ENCODE measurements around the gene YY1AP1. TPM values are rescaled to one million over a fixed set of nuclear protein-coding genes. Genes with fewer than 3 reads are reported as not detected.

YY1AP1 gene
- total RNA-seq, 1 donor from 2014 or later, result 50.8 TPM

DNA sequence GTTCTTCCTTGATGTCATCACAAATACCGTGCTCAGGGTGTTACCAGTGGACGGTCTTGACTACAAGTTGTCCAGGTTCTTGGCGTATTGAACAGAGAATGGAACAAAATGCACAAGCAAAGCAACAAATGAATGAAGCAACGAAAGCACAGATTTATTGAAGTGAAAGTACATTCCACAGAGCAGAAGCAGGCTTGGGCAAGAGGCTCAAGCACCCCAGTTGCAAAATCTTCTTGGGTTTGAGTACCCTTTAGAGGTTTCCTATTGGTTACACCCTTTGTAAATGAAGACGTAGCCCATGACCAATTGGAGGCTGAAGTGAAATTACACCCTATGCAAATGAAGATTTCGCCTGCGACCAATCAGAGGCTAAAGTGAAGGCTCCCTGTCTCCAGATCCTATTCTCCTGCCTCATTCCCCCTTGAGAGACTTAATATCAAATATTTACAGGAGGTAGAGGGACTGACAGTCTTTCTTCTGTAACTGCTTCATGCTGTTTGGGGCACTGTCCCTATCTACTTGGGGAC, 38.3 kb downstream of the YY1AP1 start:
- H3K27me3 Mint-ChIP-seq, result no peaks in the 10 kb centered on the region
- no peaks in the 10 kb centered on the region for H3K9me3 Mint-ChIP-seq
- no peaks in the 10 kb centered on the region for H3K36me3 Mint-ChIP-seq
- no peak overlapping the region for H3K4me3 Mint-ChIP-seq
- TF ChIP-seq, protein P1, sequence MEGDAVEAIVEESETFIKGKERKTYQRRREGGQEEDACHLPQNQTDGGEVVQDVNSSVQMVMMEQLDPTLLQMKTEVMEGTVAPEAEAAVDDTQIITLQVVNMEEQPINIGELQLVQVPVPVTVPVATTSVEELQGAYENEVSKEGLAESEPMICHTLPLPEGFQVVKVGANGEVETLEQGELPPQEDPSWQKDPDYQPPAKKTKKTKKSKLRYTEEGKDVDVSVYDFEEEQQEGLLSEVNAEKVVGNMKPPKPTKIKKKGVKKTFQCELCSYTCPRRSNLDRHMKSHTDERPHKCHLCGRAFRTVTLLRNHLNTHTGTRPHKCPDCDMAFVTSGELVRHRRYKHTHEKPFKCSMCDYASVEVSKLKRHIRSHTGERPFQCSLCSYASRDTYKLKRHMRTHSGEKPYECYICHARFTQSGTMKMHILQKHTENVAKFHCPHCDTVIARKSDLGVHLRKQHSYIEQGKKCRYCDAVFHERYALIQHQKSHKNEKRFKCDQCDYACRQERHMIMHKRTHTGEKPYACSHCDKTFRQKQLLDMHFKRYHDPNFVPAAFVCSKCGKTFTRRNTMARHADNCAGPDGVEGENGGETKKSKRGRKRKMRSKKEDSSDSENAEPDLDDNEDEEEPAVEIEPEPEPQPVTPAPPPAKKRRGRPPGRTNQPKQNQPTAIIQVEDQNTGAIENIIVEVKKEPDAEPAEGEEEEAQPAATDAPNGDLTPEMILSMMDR (conservative IDR thresholded peaks at IDR 0.05), result no peak
- H3K4me1 Mint-ChIP-seq (ENCODE audit: unreplicated experiment), result peaks cover 4% of the 10 kb centered on the region
- DNase-seq (ENCODE audit: extremely low spot score, unreplicated experiment), result no peak
- H3K27ac Mint-ChIP-seq, result no peak overlapping the region

DNA sequence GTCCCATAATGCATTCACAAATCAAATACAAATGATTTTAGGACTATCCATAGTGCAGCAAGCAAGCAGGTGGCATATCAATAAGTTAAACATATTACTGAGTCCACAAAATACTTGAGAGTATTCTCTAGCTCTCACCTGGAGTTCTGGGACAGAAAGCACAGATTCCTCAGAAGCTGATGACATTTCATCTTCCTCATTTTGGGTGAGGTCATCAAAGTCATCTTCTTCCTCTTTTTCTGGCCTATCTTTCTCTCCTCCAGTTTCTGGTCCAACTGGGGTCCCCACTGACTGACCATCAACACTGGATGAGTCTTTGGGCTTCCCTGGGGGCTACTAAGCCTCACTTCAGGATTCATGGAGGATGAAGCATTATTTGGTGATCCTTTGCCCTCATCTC, 38.9 kb downstream of the YY1AP1 start:
- no peak for DNase-seq (ENCODE audit: extremely low spot score, unreplicated experiment)
- TF ChIP-seq, protein P1 (conservative IDR thresholded peaks at IDR 0.05), result no peak
- peaks cover 4% of the 10 kb centered on the region for H3K4me1 Mint-ChIP-seq (ENCODE audit: unreplicated experiment)
- no peak overlapping the region for H3K4me3 Mint-ChIP-seq
- H3K9me3 Mint-ChIP-seq, result no peaks in the 10 kb centered on the region
- H3K27ac Mint-ChIP-seq, result no peak overlapping the region
- no peaks in the 10 kb centered on the region for H3K27me3 Mint-ChIP-seq
- H3K36me3 Mint-ChIP-seq, result no peaks in the 10 kb centered on the region

DNA sequence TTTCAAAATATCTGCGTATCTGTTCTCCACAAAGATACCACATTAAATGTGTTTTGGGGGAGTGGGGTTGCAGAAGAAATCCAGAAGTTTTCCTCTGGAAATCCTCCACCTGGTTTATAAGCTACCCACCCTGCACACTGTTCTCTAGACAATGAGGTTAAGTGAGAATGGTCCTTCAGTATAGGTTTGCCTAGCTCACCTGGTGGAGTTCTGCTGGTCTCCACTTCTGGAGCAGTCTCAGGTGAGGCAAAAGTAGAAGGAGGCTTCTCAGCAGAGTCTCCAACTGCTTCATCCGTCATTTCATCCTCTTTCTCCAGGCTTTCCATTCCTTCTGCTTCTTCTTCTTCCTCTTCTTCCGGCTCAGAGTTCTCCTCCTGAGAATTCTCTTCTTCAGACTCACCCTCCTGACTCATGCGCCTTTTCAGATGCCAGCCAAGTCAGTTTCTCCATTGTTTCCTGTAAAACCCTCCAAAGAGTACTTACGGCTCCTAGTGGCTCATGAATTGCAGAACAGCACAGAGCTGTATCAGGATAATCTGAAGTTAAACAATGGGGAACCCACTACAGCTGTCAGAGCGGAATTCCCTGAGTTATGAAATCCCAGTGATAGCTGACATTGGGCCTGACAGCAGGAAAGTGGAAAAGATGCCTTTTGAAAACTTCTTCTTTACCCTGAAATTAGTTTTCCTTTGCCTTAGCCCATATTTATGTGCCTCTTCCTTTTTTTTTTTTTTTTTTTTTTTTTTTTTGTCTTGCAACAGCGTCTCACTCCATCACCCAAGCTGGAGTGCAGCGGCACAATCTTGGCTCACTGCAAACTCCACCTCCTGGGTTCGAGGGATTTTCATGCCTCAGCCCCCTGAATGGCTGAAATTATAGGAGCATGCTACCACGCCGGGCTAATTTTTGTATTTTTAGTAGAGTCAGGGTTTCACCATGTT, 40.1 kb downstream of the YY1AP1 start:
- no peak for DNase-seq (ENCODE audit: extremely low spot score, unreplicated experiment)
- H3K27ac Mint-ChIP-seq, result peak overlapping the region; percentile 75
- H3K4me3 Mint-ChIP-seq, result no peak overlapping the region
- no peaks in the 10 kb centered on the region for H3K27me3 Mint-ChIP-seq
- TF ChIP-seq, protein P1 (conservative IDR thresholded peaks at IDR 0.05), result peak; percentile 59
- H3K9me3 Mint-ChIP-seq, result no peaks in the 10 kb centered on the region
- peaks cover 4% of the 10 kb centered on the region for H3K4me1 Mint-ChIP-seq (ENCODE audit: unreplicated experiment)
- H3K36me3 Mint-ChIP-seq, result no peaks in the 10 kb centered on the region

DNA sequence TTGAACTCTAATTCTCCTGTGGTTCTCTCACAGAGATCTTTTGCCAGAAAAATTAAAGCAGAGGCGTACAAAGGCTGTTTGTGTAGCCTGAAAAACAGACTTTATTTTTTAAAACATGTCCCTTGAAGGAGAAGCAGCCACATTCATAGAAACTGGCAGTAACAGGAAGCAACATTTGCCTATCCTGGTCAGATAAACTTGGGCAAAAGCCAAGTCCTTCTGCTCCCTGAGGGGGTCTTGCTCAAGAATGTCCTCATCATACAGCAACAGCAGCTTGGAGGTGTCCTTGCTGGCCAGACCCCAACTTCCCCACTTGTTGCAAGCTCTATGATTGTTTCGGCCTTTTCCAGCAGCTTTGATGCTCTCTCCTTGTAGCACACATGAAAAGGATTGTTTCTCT, 42.3 kb downstream of the YY1AP1 start:
- Mint-ChIP-seq H3K36me3 (no peaks in the 10 kb centered on the region), H3K27me3 (no peaks in the 10 kb centered on the region), H3K4me1 (ENCODE audit: unreplicated experiment) (peaks cover 4% of the 10 kb centered on the region), H3K4me3 (no peak overlapping the region), H3K9me3 (no peaks in the 10 kb centered on the region), H3K27ac (no peak overlapping the region)
- TF ChIP-seq, protein P1 (conservative IDR thresholded peaks at IDR 0.05), result no peak
- no peak for DNase-seq (ENCODE audit: extremely low spot score, unreplicated experiment)

DNA sequence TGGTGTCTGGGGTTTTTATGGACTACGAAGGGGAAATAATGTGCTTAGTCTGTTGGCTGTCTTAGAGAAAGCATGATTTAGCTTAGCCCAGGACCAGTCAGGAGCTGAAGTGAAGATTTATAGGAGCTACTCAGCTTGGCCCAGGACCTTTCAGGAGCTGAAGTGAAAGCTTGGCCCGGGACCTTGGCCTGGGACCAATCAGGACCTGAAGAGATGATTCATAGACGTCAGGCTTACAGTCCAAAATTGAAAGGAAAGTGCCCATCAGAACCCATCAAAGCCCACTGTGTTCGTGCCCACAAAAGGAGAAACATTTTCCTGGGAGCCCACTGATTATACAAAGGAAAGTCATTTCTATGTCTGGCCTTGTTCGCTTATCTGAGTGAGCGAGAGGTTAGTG, 42.9 kb downstream of the YY1AP1 start:
- DNase-seq (ENCODE audit: extremely low spot score, unreplicated experiment), result no peak
- Mint-ChIP-seq H3K4me1 (ENCODE audit: unreplicated experiment) (peaks cover 4% of the 10 kb centered on the region), H3K4me3 (no peak overlapping the region), H3K27ac (no peak overlapping the region), H3K27me3 (no peaks in the 10 kb centered on the region), H3K9me3 (no peaks in the 10 kb centered on the region), H3K36me3 (no peaks in the 10 kb centered on the region)
- TF ChIP-seq, protein P1 (conservative IDR thresholded peaks at IDR 0.05), result no peak

Data from type B pancreatic cell (in vitro differentiated cells).